Esophagus muscularis mucosa (tissue), 4 donors: Measurements from ENCODE around the gene PFKL.

Experiments
- CTCF ChIP-seq, 3 experiments: fragments of 200-600 bp in 2 of 3; fragments of 450-650 bp in 1 of 3; sonication (generic) in 2 of 3; IDR thresholded peaks; one replicate each; pipeline ENCODE4 v1.5.1; 2017 to 2019; ENCODE audit warnings: antibody characterized with exemption in 3 of 3, mild to moderate bottlenecking in 2 of 3, moderate library complexity in 1 of 3
- EP300 ChIP-seq: sonication (generic); formaldehyde crosslinking; IDR thresholded peaks from one replicate; pipeline ENCODE4 v1.6.1; 2017; ENCODE audit warnings: antibody characterized with exemption
- POLR2A ChIP-seq: fragments of 450-650 bp; IDR thresholded peaks from one replicate; pipeline ENCODE4 v1.6.1; 2017; ENCODE audit warnings: antibody characterized with exemption, moderate library complexity, mild to moderate bottlenecking, low read depth

DNA sequence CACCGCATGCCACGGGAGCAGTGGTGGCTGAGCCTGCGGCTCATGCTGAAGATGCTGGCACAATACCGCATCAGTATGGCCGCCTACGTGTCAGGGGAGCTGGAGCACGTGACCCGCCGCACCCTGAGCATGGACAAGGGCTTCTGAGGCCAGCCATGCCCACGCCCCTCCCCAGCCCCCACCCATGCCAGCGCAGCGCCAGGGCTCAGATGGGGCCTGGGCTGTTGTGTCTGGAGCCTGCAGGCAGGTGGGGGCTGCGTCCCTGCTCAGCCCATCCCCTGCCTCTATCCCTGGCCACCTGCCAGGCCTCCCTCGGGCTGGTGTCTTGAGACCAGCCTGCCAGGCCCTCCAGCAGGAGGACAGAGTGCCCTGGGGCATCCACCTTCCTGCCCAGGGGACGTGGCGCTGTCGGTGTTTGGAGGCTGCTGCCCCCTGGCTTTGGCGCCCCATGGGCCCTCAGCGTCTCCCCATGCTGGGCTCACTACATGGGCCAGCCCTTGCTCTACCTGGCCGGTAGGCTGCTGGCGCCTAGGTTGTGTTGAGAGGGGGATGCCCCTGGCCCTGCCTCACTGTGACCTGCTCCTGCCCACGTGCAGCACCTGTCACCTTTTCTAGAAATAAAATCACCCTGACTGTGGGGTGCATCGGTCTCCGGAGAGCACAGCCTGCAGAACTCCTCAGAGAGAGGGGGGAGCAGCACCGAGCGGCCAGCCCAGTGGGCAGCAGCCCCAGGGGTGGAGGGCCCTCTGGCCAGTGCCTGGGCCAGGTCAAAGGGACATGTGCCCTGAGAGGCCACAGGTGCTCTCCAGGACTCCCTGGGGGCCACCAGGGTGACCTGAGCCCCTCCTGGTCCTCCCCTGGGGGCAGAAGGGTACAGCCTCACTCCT is 27.1 kb downstream of the PFKL start:
- TF ChIP-seq CTCF (IDR thresholded peaks at IDR 0.05): no peak
- TF ChIP-seq POLR2A: no peak
- TF ChIP-seq EP300: no peak
